Cardiac muscle cell (in vitro differentiated cells and primary cell): Measurements from ENCODE around the gene RAPGEF6. TPM values are rescaled to one million over a fixed set of nuclear protein-coding genes. Genes with fewer than 3 reads are reported as not detected.
A peak's percentile ranks its signal among the peaks of the same experiment; 100 is the strongest.

Experiments
- DNase-seq, 2 donors: peaks; one replicate each; pipeline versions ENCODE4 v3.0.0 to v3.0.0-alpha.2; 2010 to 2017; ENCODE audit warnings: low read depth in 1 of 2, low spot score in 1 of 2
- H3K27ac ChIP-seq: fragments of 200-600 bp; sonication (generic); 2 replicates; pipeline ENCODE4 v1.5.1; 2016
- H3K27me3 ChIP-seq: fragments of 200-600 bp; sonication (generic); 2 replicates; pipeline ENCODE4 v1.6.0; 2016; ENCODE audit warnings: control low read depth
- H3K36me3 ChIP-seq: fragments of 200-600 bp; sonication (generic); 2 replicates; pipeline ENCODE4 v1.5.1; 2016; ENCODE audit warnings: control low read depth
- H3K4me1 ChIP-seq: fragments of 200-600 bp; sonication (generic); 2 replicates; pipeline ENCODE4 v1.8.1; 2017; ENCODE audit warnings: low read depth, mild to moderate bottlenecking, mixed run types
- H3K4me3 ChIP-seq: fragments of 200-600 bp; sonication (generic); 2 replicates; pipeline ENCODE4 v1.5.1; 2016; ENCODE audit warnings: mild to moderate bottlenecking
- H3K9me3 ChIP-seq: fragments of 200-600 bp; sonication (generic); 2 replicates; pipeline ENCODE4 v1.5.1; 2017; ENCODE audit warnings: low read depth, mild to moderate bottlenecking, control low read depth
- CTCF ChIP-seq: IDR thresholded peaks from 2 replicates; pipeline ENCODE4 v1.5.1; 2012; ENCODE audit warnings: low read depth, mild to moderate bottlenecking, low read length
- polyA plus RNA-seq: library from polyadenylated mRNA; unstranded; fragments of >200 nt; fragmentation: Nextera tagmentation; extraction: Ambion mirVana; gene quantifications from 2 replicates; pipeline ENCODE4 v1.2.1, GENCODE V29; 2016
- total RNA-seq: library from RNA; depleted of rRNA; stranded (reverse); fragments of >200 nt; gene quantifications from 2 replicates; pipeline ENCODE4 v1.2.3, GENCODE V29; 2016

RAPGEF6 gene
- total and polyA plus RNA-seq, 2 experiments from 2014 or later: 10.8 to 22.3 TPM

- Histone ChIP-seq H3K9me3 (no peaks in the 10 kb centered on the region), H3K27me3 (no peaks in the 10 kb centered on the region), H3K4me1 (no peaks in the 10 kb centered on the region), H3K36me3 (peaks cover 44% of the 10 kb centered on the region), H3K27ac (no peak overlapping the region), H3K4me3 (no peak overlapping the region)
- TF ChIP-seq CTCF: no peak
- DNase-seq: no peak
These were observed 193.8 kb downstream of the RAPGEF6 start for GRCh38 chr5:131441184-131441583.

GRCh38 chr5:131436081-131436480 is 198.9 kb downstream of the RAPGEF6 start:
- H3K9me3 ChIP-seq: no peaks in the 10 kb centered on the region
- peaks cover 48% of the 10 kb centered on the region for H3K36me3 ChIP-seq
- DNase-seq: no peak
- TF ChIP-seq CTCF: no peak
- H3K27ac ChIP-seq: no peak overlapping the region
- H3K27me3 ChIP-seq: no peaks in the 10 kb centered on the region
- H3K4me1 ChIP-seq: no peaks in the 10 kb centered on the region
- no peak overlapping the region for H3K4me3 ChIP-seq

GRCh38 chr5:131433109-131433508 is 201.9 kb downstream of the RAPGEF6 start:
- H3K36me3 ChIP-seq: peaks cover 40% of the 10 kb centered on the region
- no peak overlapping the region for H3K4me3 ChIP-seq
- no peaks in the 10 kb centered on the region for H3K9me3 ChIP-seq
- no peak for TF ChIP-seq CTCF
- no peak for DNase-seq
- H3K27ac ChIP-seq: no peak overlapping the region
- H3K4me1 ChIP-seq: no peaks in the 10 kb centered on the region
- H3K27me3 ChIP-seq: no peaks in the 10 kb centered on the region

GRCh38 chr5:131431794-131432193 is 203.2 kb downstream of the RAPGEF6 start:
- H3K9me3 ChIP-seq: no peaks in the 10 kb centered on the region
- H3K27me3 ChIP-seq: no peaks in the 10 kb centered on the region
- peaks cover 37% of the 10 kb centered on the region for H3K36me3 ChIP-seq
- H3K27ac ChIP-seq: no peak overlapping the region
- DNase-seq: no peak
- TF ChIP-seq CTCF: no peak
- H3K4me3 ChIP-seq: no peak overlapping the region
- H3K4me1 ChIP-seq: no peaks in the 10 kb centered on the region

- TF ChIP-seq CTCF: no peak
- Histone ChIP-seq H3K4me3 (no peak overlapping the region), H3K27me3 (no peaks in the 10 kb centered on the region), H3K27ac (no peak overlapping the region), H3K9me3 (no peaks in the 10 kb centered on the region), H3K4me1 (no peaks in the 10 kb centered on the region), H3K36me3 (peaks cover 41% of the 10 kb centered on the region)
- DNase-seq: peak in 1 of 2 donors; percentile 19
These were observed 204.2 kb downstream of the RAPGEF6 start for GRCh38 chr5:131430794-131431193.

GRCh38 chr5:131426011-131426410 is 209.0 kb downstream of the RAPGEF6 start:
- peaks cover 27% of the 10 kb centered on the region for H3K36me3 ChIP-seq

More at GRCh38 chr5:131426011-131426410, 209.0 kb downstream of the RAPGEF6 start:
- Histone ChIP-seq H3K27ac (no peak overlapping the region), H3K27me3 (no peaks in the 10 kb centered on the region), H3K4me1 (no peaks in the 10 kb centered on the region), H3K9me3 (no peaks in the 10 kb centered on the region), H3K4me3 (no peak overlapping the region)
- DNase-seq: peak in 1 of 2 donors; percentile 9
- TF ChIP-seq CTCF: no peak
